ENCODE results near the gene HS1BP3. TPM values are rescaled to one million over a fixed set of nuclear protein-coding genes. Genes with fewer than 3 reads are reported as not detected.
A peak's percentile ranks its signal among the peaks of the same experiment; 100 is the strongest.

The HS1BP3 gene
- total RNA-seq, 1 donor from 2014 or later = 23.8 TPM

GRCh38 chr2:20678086-20678395, 27.1 kb upstream of the HS1BP3 start:
- Mint-ChIP-seq H3K36me3 (ENCODE audit: unreplicated experiment) (no peaks in the 10 kb centered on the region), H3K4me1 (ENCODE audit: low read depth, unreplicated experiment) (peaks cover 2% of the 10 kb centered on the region), H3K4me3 (ENCODE audit: unreplicated experiment) (no peak overlapping the region), H3K9me3 (ENCODE audit: unreplicated experiment) (peaks cover 3% of the 10 kb centered on the region), H3K27ac (ENCODE audit: unreplicated experiment) (no peak overlapping the region), H3K27me3 (ENCODE audit: unreplicated experiment) (peaks cover 6% of the 10 kb centered on the region)
- DNase-seq = no peak
- TF ChIP-seq CTCF (IDR thresholded peaks at IDR 0.05; ENCODE audit: partially characterized antibody, unreplicated experiment) = no peak

DNA sequence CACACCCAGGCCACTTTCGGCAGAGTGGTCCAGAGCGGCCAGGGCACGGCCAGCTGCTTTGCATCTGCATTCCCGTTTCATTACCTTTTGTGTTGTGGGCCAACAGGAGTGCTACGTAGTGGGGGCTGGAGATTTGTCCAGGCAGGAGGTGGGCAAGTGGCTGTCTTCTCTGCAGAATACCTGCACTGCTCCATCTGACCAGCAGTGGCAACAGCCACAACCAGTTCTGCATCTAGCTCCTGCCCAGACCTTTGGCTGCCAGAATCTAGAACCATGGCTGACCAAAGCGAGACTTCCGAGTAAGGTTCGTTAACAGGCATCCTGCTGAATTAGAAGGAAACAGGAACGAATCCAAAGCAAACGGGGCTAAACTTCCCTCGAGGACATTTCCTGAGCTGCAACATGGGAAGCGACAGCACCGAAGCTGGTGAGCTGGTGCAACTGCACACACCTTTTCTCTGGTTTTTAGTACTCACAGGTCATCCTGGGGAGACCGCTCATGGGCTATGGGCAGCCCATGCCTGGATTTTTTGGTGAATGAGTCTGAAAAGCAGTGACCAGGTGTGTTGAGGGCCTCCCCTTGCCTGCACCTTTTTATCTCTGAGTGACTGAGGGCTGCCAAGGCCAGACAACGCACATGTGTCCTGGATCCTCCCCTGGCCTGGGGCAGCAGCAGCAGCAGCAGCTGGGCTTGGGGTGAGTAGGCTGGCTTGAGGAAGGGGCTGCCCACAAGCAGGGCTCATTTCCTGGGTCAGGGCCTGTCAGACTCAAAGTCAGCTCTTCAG, 26.6 kb upstream of the HS1BP3 start:
- no peak for DNase-seq
- Mint-ChIP-seq H3K27ac (ENCODE audit: unreplicated experiment) (no peak overlapping the region), H3K27me3 (ENCODE audit: unreplicated experiment) (peaks cover 7% of the 10 kb centered on the region), H3K9me3 (ENCODE audit: unreplicated experiment) (peaks cover 3% of the 10 kb centered on the region), H3K4me3 (ENCODE audit: unreplicated experiment) (no peak overlapping the region), H3K36me3 (ENCODE audit: unreplicated experiment) (no peaks in the 10 kb centered on the region), H3K4me1 (ENCODE audit: low read depth, unreplicated experiment) (peaks cover 2% of the 10 kb centered on the region)
- TF ChIP-seq CTCF (IDR thresholded peaks at IDR 0.05; ENCODE audit: partially characterized antibody, unreplicated experiment) = peak; percentile 29

- no peak for DNase-seq
These were observed 25.7 kb upstream of the HS1BP3 start for GRCh38 chr2:20676353-20677215.

DNA sequence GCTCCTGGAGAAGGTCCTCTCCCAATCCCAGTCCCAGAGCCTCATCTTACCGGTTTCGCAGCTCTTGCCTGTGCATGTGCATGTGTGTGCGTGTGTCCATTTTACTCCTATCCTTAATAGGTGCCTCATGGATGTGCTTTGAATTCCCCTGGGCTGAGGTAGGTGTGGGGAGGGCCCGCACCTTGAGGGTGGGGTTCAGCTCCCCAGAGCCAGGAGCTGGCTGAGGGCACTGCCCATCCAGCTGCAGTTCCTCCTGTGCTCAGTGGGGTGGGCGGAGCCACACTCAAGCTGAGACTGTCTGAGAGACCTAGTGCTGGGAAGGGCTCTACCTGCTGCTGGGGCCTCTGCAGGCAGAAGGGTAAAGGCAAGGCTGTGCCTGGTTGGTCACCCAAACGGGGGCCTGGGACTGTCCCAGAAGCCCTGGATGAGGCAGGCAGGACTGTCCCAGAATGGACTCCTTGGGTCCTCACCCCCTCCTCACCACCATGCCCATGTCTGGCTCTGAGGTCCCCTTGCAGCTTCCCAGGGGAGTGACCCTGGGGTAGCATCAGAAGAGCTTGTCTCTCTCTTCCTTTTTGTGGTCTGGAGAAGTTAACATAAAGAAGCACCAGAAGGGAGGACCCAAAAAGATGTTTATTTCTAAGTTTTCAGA, 24.9 kb upstream of the HS1BP3 start:
- H3K9me3 Mint-ChIP-seq (ENCODE audit: unreplicated experiment) = peaks cover 3% of the 10 kb centered on the region
- H3K27me3 Mint-ChIP-seq (ENCODE audit: unreplicated experiment) = peaks cover 17% of the 10 kb centered on the region
- no peak for DNase-seq
- no peak overlapping the region for H3K27ac Mint-ChIP-seq (ENCODE audit: unreplicated experiment)
- H3K36me3 Mint-ChIP-seq (ENCODE audit: unreplicated experiment) = no peaks in the 10 kb centered on the region
- H3K4me3 Mint-ChIP-seq (ENCODE audit: unreplicated experiment) = no peak overlapping the region
- peaks cover 2% of the 10 kb centered on the region for H3K4me1 Mint-ChIP-seq (ENCODE audit: low read depth, unreplicated experiment)
- TF ChIP-seq CTCF (IDR thresholded peaks at IDR 0.05; ENCODE audit: partially characterized antibody, unreplicated experiment) = no peak

More at GRCh38 chr2:20676353-20677215, 25.7 kb upstream of the HS1BP3 start:
- Mint-ChIP-seq H3K36me3 (ENCODE audit: unreplicated experiment) (no peaks in the 10 kb centered on the region), H3K9me3 (ENCODE audit: unreplicated experiment) (peaks cover 3% of the 10 kb centered on the region), H3K4me3 (ENCODE audit: unreplicated experiment) (no peak overlapping the region), H3K27ac (ENCODE audit: unreplicated experiment) (no peak overlapping the region), H3K27me3 (ENCODE audit: unreplicated experiment) (peaks cover 14% of the 10 kb centered on the region), H3K4me1 (ENCODE audit: low read depth, unreplicated experiment) (peaks cover 2% of the 10 kb centered on the region)
- no peak for TF ChIP-seq CTCF (IDR thresholded peaks at IDR 0.05; ENCODE audit: partially characterized antibody, unreplicated experiment)

All from glutamatergic neuron (in vitro differentiated cells).